ENCODE results near the gene LRIG2.

The LRIG2 gene

DNA sequence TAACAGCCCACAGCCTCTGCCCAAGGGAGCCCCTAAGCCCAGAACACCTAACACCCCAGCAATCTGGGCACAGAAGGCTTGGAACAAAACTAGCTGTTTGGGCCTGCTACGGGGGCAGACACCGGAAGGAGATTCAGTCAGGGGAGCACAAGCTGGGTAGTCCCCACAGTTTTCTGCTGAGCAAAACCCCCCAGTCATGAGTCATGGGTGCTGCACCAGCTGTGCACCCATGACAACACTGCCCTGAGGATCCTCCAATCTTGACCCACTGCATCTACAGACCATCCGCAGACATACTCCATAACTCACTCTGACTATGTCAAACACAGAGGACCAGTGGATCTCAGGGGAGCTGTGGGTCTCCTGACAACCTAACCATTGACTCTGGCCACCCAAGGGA is 105.1 kb downstream of the LRIG2 start:
- Histone ChIP-seq H3K36me3 (ENCODE audit: control insufficient read depth in 1 of 2, insufficient read depth in 2 of 2, low read length in 2 of 2) (no peaks in the 10 kb centered on the region), H3K4me1 (ENCODE audit: control insufficient read depth in 1 of 2, insufficient read depth in 2 of 2, low read length in 2 of 2) (no peaks in the 10 kb centered on the region), H3K27me3 (ENCODE audit: low read depth, low read length) (no peaks in the 10 kb centered on the region), H3K9me3 (ENCODE audit: control insufficient read depth in 1 of 2, low read length in 2 of 2) (no peaks in the 10 kb centered on the region), H3K27ac (ENCODE audit: low read length) (no peak overlapping the region), H3K4me3 (ENCODE audit: low read depth in 1 of 2, low read length in 2 of 2) (no peak overlapping the region)

DNA sequence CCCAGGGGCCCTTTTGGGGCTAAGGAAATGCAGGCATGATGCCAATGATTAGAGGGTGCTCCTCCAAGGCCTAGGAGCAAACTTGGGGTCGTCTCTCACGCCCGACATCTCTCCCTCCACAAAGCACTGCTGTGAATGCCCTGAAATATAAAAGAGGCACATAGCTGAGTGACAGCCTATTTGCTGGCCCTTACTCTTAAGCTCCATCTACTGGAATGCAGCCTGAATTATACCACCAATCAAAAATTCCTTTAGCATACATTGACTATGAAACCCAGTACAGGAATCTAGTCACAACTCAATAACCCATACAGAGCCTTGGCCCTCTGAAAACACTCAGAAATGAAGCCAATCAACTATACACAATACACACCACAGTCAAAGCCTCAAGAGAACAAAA is 105.5 kb downstream of the LRIG2 start:
- Histone ChIP-seq H3K4me1 (ENCODE audit: control insufficient read depth in 1 of 2, insufficient read depth in 2 of 2, low read length in 2 of 2) (no peaks in the 10 kb centered on the region), H3K4me3 (ENCODE audit: low read depth in 1 of 2, low read length in 2 of 2) (no peak overlapping the region), H3K36me3 (ENCODE audit: control insufficient read depth in 1 of 2, insufficient read depth in 2 of 2, low read length in 2 of 2) (no peaks in the 10 kb centered on the region), H3K9me3 (ENCODE audit: control insufficient read depth in 1 of 2, low read length in 2 of 2) (no peaks in the 10 kb centered on the region), H3K27me3 (ENCODE audit: low read depth, low read length) (no peaks in the 10 kb centered on the region), H3K27ac (ENCODE audit: low read length) (no peak overlapping the region)
